Osteoblast (primary cell): ENCODE results near the gene UBE3B. TPM values are rescaled to one million over a fixed set of nuclear protein-coding genes. Genes with fewer than 3 reads are reported as not detected.

Experiments used
- DNase-seq: peaks from one replicate; pipeline ENCODE4 v3.0.0; 2011; ENCODE audit warnings: low spot score, mixed read lengths; ENCODE audit not compliant: insufficient read length; ENCODE audit errors: missing footprints
- H2AFZ ChIP-seq: 2 replicates; pipeline ENCODE4 v1.6.0; 2011; ENCODE audit warnings: mild to moderate bottlenecking, low read length
- H3K27ac ChIP-seq: 2 replicates; pipeline ENCODE4 v1.5.1; 2011; ENCODE audit warnings: mild to moderate bottlenecking, low read depth, low read length, moderate library complexity
- H3K27me3 ChIP-seq: 2 replicates; pipeline ENCODE4 v1.6.0; 2012; ENCODE audit warnings: mild to moderate bottlenecking, control low read depth, inconsistent platforms, low read length, moderate library complexity; ENCODE audit not compliant: insufficient read depth
- H3K36me3 ChIP-seq: 2 replicates; pipeline ENCODE4 v1.5.1; 2011; ENCODE audit warnings: mild to moderate bottlenecking, low read length, control low read depth, moderate library complexity; ENCODE audit not compliant: insufficient read depth
- H3K4me1 ChIP-seq: 2 replicates; pipeline ENCODE4 v1.5.1; 2011; ENCODE audit warnings: mild to moderate bottlenecking, low read length, control low read depth, moderate library complexity; ENCODE audit not compliant: insufficient read depth
- H3K4me2 ChIP-seq: 2 replicates; pipeline ENCODE4 v1.6.0; 2011; ENCODE audit warnings: mild to moderate bottlenecking, low read length; ENCODE audit not compliant: insufficient read depth
- H3K4me3 ChIP-seq: fragments of 200-600 bp; sonication (generic); 3 replicates; pipeline ENCODE4 v1.5.1; 2012; ENCODE audit warnings: mild to moderate bottlenecking, low read length, inconsistent platforms; ENCODE audit not compliant: insufficient read depth
- H3K79me2 ChIP-seq: 2 replicates; pipeline ENCODE4 v1.6.0; 2012; ENCODE audit warnings: mild to moderate bottlenecking, low read length, control low read depth, inconsistent platforms; ENCODE audit not compliant: insufficient read depth
- H3K9me3 ChIP-seq: 2 replicates; pipeline ENCODE4 v1.5.1; 2011; ENCODE audit warnings: low read depth, low read length, control low read depth
- H4K20me1 ChIP-seq: 2 replicates; pipeline ENCODE4 v1.6.0; 2012; ENCODE audit warnings: mild to moderate bottlenecking, low read length, control low read depth; ENCODE audit not compliant: insufficient read depth
- CTCF ChIP-seq: IDR thresholded peaks from 2 replicates; pipeline ENCODE4 v1.5.1; 2011; ENCODE audit warnings: mild to moderate bottlenecking, low read depth, low read length, moderate library complexity; ENCODE audit errors: extremely low read depth
- total RNA-seq: library from RNA; depleted of rRNA; stranded (reverse); fragments of >200 nt; gene quantifications from 2 replicates; pipeline ENCODE4 v1.2.3, GENCODE V29; 2012

Gene UBE3B
- total RNA-seq, 1 donor: 40.9 TPM

GRCh38 chr12:109523071-109523470, 45.6 kb downstream of the UBE3B start:
- no peak overlapping the region for H3K4me3 ChIP-seq
- H4K20me1 ChIP-seq: no peaks in the 10 kb centered on the region
- no peak overlapping the region for H3K27ac ChIP-seq
- no peaks in the 10 kb centered on the region for H3K79me2 ChIP-seq
- peaks cover 17% of the 10 kb centered on the region for H3K4me1 ChIP-seq
- no peak overlapping the region for H3K4me2 ChIP-seq
- no peaks in the 10 kb centered on the region for H3K9me3 ChIP-seq
- no peak overlapping the region for H2AFZ ChIP-seq
- H3K36me3 ChIP-seq: peaks cover 52% of the 10 kb centered on the region
- TF ChIP-seq CTCF: no peak
- no peak for DNase-seq
- no peaks in the 10 kb centered on the region for H3K27me3 ChIP-seq

- DNase-seq: no peak
- H3K9me3 ChIP-seq: no peaks in the 10 kb centered on the region
- peaks cover 15% of the 10 kb centered on the region for H3K4me1 ChIP-seq
Measured at GRCh38 chr12:109523504-109523903, 46.1 kb downstream of the UBE3B start.

GRCh38 chr12:109524466-109525278, 47.2 kb downstream of the UBE3B start:
- no peak overlapping the region for H2AFZ ChIP-seq
- no peaks in the 10 kb centered on the region for H4K20me1 ChIP-seq
- H3K9me3 ChIP-seq: no peaks in the 10 kb centered on the region
- no peak overlapping the region for H3K4me3 ChIP-seq
- peaks cover 51% of the 10 kb centered on the region for H3K36me3 ChIP-seq
- DNase-seq: no peak
- no peak overlapping the region for H3K27ac ChIP-seq
- H3K27me3 ChIP-seq: no peaks in the 10 kb centered on the region
- no peaks in the 10 kb centered on the region for H3K79me2 ChIP-seq
- peaks cover 3% of the 10 kb centered on the region for H3K4me1 ChIP-seq
- H3K4me2 ChIP-seq: no peak overlapping the region
- TF ChIP-seq CTCF: no peak

More at GRCh38 chr12:109523504-109523903, 46.1 kb downstream of the UBE3B start:
- TF ChIP-seq CTCF: no peak
- Histone ChIP-seq H3K79me2 (no peaks in the 10 kb centered on the region), H3K4me2 (no peak overlapping the region), H3K27ac (no peak overlapping the region), H3K4me3 (no peak overlapping the region), H2AFZ (no peak overlapping the region), H3K27me3 (no peaks in the 10 kb centered on the region), H4K20me1 (no peaks in the 10 kb centered on the region), H3K36me3 (peaks cover 48% of the 10 kb centered on the region)

- Histone ChIP-seq H2AFZ (no peak overlapping the region), H3K27ac (no peak overlapping the region), H3K4me3 (no peak overlapping the region), H3K4me2 (no peak overlapping the region), H4K20me1 (no peaks in the 10 kb centered on the region), H3K4me1 (no peaks in the 10 kb centered on the region), H3K79me2 (no peaks in the 10 kb centered on the region), H3K36me3 (peaks cover 52% of the 10 kb centered on the region), H3K9me3 (no peaks in the 10 kb centered on the region), H3K27me3 (no peaks in the 10 kb centered on the region)
- no peak for DNase-seq
- no peak for TF ChIP-seq CTCF
Measured at GRCh38 chr12:109525279-109525585, 47.8 kb downstream of the UBE3B start.
